ENCODE data around the gene PITPNM3. TPM values are rescaled to one million over a fixed set of nuclear protein-coding genes. Genes with fewer than 3 reads are reported as not detected.

PITPNM3 gene
- total and polyA plus RNA-seq, 2 experiments from 2014 or later: 1.0 to 1.5 TPM

DNA sequence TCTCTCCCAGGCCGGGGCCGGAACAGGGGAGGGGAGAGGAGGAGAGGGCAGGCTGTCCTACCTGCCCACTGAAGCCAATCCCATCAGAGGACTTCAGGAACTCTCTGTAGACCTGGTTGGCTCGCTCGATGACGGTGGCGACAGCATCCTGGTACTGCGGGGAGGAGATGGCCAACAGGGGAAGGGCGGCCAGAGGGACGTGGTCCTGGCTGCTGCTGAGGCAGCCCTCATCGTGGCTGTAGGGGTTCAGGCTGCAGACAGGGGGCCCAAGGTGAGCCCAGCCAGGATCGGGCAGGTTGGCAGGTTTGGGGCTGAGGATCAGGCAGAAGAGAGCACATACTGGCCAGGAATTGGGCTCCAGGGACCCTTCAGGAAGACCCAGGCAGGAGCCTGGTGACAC, 77.9 kb downstream of the PITPNM3 start:
- Histone ChIP-seq H3F3A (replicated peaks; ENCODE audit: low read depth) (no peaks in the 10 kb centered on the region), H3K27me3 (ENCODE audit: insufficient read depth) (no peaks in the 10 kb centered on the region), H3K4me2 (no peak overlapping the region), H3K4me3 (no peak overlapping the region), H3K36me3 (ENCODE audit: insufficient read depth) (no peaks in the 10 kb centered on the region), H2AFZ (no peak overlapping the region), H3K9me2 (ENCODE audit: insufficient read depth) (no peaks in the 10 kb centered on the region), H3K27ac (ENCODE audit: low read depth) (no peak overlapping the region), H3K79me2 (replicated peaks; ENCODE audit: insufficient read depth) (no peaks in the 10 kb centered on the region), H3K4me1 (ENCODE audit: insufficient read depth) (0 out of 2 replicates have a peak, but pooled peaks cover 3% of the 10 kb centered on the region), H4K20me1 (replicated peaks; ENCODE audit: insufficient read depth) (no peaks in the 10 kb centered on the region)
- TF ChIP-seq ZNF331 (CRISPR knock-in tag; IDR thresholded peaks at IDR 0.05; ENCODE audit: low read depth) (no peak), JUNB (IDR thresholded peaks at IDR 0.05; ENCODE audit: unreplicated experiment) (no peak), EZH2 (IDR thresholded peaks at IDR 0.05; ENCODE audit: low read depth, unreplicated experiment) (no peak), ZNF462 (CRISPR knock-in tag; IDR thresholded peaks at IDR 0.05) (no peak), ZNF114 (CRISPR knock-in tag; IDR thresholded peaks at IDR 0.05) (no peak), CTCF (conservative IDR thresholded peaks at IDR 0.05; ENCODE audit: low read depth in 2 of 2) (no peak)
- TF ChIP-seq, protein P1, sequence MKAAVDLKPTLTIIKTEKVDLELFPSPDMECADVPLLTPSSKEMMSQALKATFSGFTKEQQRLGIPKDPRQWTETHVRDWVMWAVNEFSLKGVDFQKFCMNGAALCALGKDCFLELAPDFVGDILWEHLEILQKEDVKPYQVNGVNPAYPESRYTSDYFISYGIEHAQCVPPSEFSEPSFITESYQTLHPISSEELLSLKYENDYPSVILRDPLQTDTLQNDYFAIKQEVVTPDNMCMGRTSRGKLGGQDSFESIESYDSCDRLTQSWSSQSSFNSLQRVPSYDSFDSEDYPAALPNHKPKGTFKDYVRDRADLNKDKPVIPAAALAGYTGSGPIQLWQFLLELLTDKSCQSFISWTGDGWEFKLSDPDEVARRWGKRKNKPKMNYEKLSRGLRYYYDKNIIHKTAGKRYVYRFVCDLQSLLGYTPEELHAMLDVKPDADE (IDR thresholded peaks at IDR 0.05): no peak
- Mint-ChIP-seq H3K4me1 (peaks cover 22% of the 10 kb centered on the region; the same call in 2 of the 3 replicates), H3K27me3 (ENCODE audit: insufficient read depth, low read depth, poor library complexity) (peaks cover 17% of the 10 kb centered on the region), H3K36me3 (ENCODE audit: low read depth) (no peaks in the 10 kb centered on the region), H3K4me3 (no peak overlapping the region), H3K9me3 (no peaks in the 10 kb centered on the region), H3K27ac (no peak overlapping the region)
- ATAC-seq: no peak; the same call in 2 of the 3 replicates
- DNase-seq (ENCODE audit: low spot score): no peak
